HCT116 (cell line): Measurements from ENCODE around the gene MAPRE2. TPM values are rescaled to one million over a fixed set of nuclear protein-coding genes. Genes with fewer than 3 reads are reported as not detected.
A peak's percentile ranks its signal among the peaks of the same experiment; 100 is the strongest.

Experiments
- ATAC-seq: fragments of 200-7000 bp; cut with Tn5 transposase; 2 replicates; pipeline ENCODE4 v1.9.1; 2020; ENCODE audit warnings: mild to moderate bottlenecking, moderate library complexity
- BruUV-seq: library from RNA; stranded (reverse); fragments of 400-500 nt; replicated peaks from 2 replicates; lab custom pipeline; 2021; lab: Mats Ljungman, UMichigan
- CTCF ChIA-PET: fragments of 300-600 bp; sonication (Branson Sonifier 250); formaldehyde crosslinking; loops from one replicate; lab custom pipeline; 2021; ENCODE audit warnings: antibody characterized with exemption; lab: Charles Lee
- POLR2A ChIA-PET: fragments of 300-600, 350-600 bp; sonication (Branson Sonifier 250); formaldehyde crosslinking; loops from one replicate; lab custom pipeline; 2021; ENCODE audit warnings: antibody characterized with exemption; lab: Charles Lee
- RAD21 ChIA-PET, 2 experiments: fragments of 300-600 bp; sonication (Branson Sonifier 250); formaldehyde crosslinking; loops; one replicate each; lab custom pipeline; 2023; ENCODE audit warnings: low total read pairs in 2 of 2; ENCODE audit not compliant: uncharacterized antibody in 2 of 2, unreplicated experiment in 2 of 2, low non-redundant PET in 1 of 2; lab: Charles Lee
- DNase-seq: peaks from one replicate; pipeline ENCODE4 v3.0.0-alpha.2; 2010; ENCODE audit warnings: low read depth, low spot score
- H2AFZ ChIP-seq: fragments of 200-600 bp; shearing (Covaris generic), sonication (generic); 2 replicates; pipeline ENCODE4 v1.6.1; 2017; ENCODE audit warnings: low read depth, mixed run types, mixed read lengths, antibody characterized with exemption, low read length; ENCODE audit not compliant: poor library complexity, severe bottlenecking
- H3K27ac ChIP-seq: 2 replicates; pipeline ENCODE4 v1.5.1; 2012; ENCODE audit warnings: low read depth, low read length
- H3K27me3 ChIP-seq: fragments of 200-600 bp; sonication (generic); 2 replicates; pipeline ENCODE4 v1.6.1; 2016; ENCODE audit warnings: mixed run types, low read length, mixed read lengths; ENCODE audit not compliant: insufficient read depth
- H3K36me3 ChIP-seq, 2 experiments: fragments of 200-500 bp in 1 of 2; fragments of 200-600 bp in 1 of 2; sonication (Bioruptor generic) in 1 of 2; sonication (generic) in 1 of 2; 2 replicates each; pipeline versions ENCODE4 v1.5.1 to v1.6.1; 2014 to 2016; ENCODE audit warnings: low read length in 2 of 2, inconsistent platforms in 1 of 2, mixed read lengths in 1 of 2, mixed run types in 1 of 2; ENCODE audit not compliant: insufficient read depth in 2 of 2, control insufficient read depth in 1 of 2
- H3K4me1 ChIP-seq, 2 experiments: fragments of 200-600 bp in 1 of 2; sonication (generic) in 1 of 2; 2 replicates each; pipeline versions ENCODE4 v1.5.1 to v1.6.1; 2012 to 2017; ENCODE audit warnings: low read length in 2 of 2, inconsistent platforms in 1 of 2, mild to moderate bottlenecking in 1 of 2, mixed read lengths in 1 of 2, mixed run types in 1 of 2, moderate library complexity in 1 of 2; ENCODE audit not compliant: insufficient read depth in 2 of 2, control insufficient read depth in 1 of 2
- H3K4me2 ChIP-seq: fragments of 200-600 bp; sonication (generic); 2 replicates; pipeline ENCODE4 v1.6.1; 2017; ENCODE audit warnings: mixed run types, low read length, mixed read lengths
- H3K4me3 ChIP-seq, 2 experiments: fragments of 200-600 bp in 1 of 2; sonication (generic) in 1 of 2; replicated peaks in 1 of 2; 2 replicates each; pipeline ENCODE4 v1.5.1; 2011 to 2016; ENCODE audit warnings: low read length in 2 of 2, control low read depth in 1 of 2, low read depth in 1 of 2, mild to moderate bottlenecking in 1 of 2, mixed read lengths in 1 of 2, mixed run types in 1 of 2
- H3K79me2 ChIP-seq: fragments of 200-600 bp; sonication (generic); 2 replicates; pipeline ENCODE4 v1.6.1; 2017; ENCODE audit warnings: mild to moderate bottlenecking, mixed run types, low read length, moderate library complexity, mixed read lengths; ENCODE audit not compliant: insufficient read depth
- H3K9ac ChIP-seq: fragments of 200-600 bp; sonication (generic); 2 replicates; pipeline ENCODE4 v1.6.1; 2016; ENCODE audit warnings: low read length, mixed read lengths
- H3K9me2 ChIP-seq: fragments of 200-600 bp; sonication (generic), shearing (Covaris generic); 2 replicates; pipeline ENCODE4 v1.6.1; 2017; ENCODE audit warnings: mixed run types, mild to moderate bottlenecking, moderate library complexity; ENCODE audit not compliant: insufficient read depth
- H3K9me3 ChIP-seq, 2 experiments: fragments of 200-500 bp in 1 of 2; fragments of 200-600 bp in 1 of 2; sonication (Bioruptor generic) in 1 of 2; sonication (generic) in 1 of 2; 2 replicates each; pipeline ENCODE4 v1.6.1; 2014 to 2017; ENCODE audit warnings: low read length in 2 of 2, mixed read lengths in 2 of 2, inconsistent platforms in 1 of 2, low read depth in 1 of 2, mild to moderate bottlenecking in 1 of 2, mixed run types in 1 of 2, moderate library complexity in 1 of 2; ENCODE audit not compliant: control insufficient read depth in 1 of 2, insufficient read depth in 1 of 2
- H4K20me1 ChIP-seq: fragments of 200-600 bp; sonication (generic), shearing (Covaris generic); 2 replicates; pipeline ENCODE4 v1.6.1; 2017; ENCODE audit warnings: mixed run types, mild to moderate bottlenecking, moderate library complexity; ENCODE audit not compliant: insufficient read depth
- CBX3 ChIP-seq: IDR thresholded peaks from 2 replicates; pipeline ENCODE4 v1.6.1; 2012; ENCODE audit warnings: low read depth
- CEBPB ChIP-seq: IDR thresholded peaks from 2 replicates; pipeline ENCODE4 v1.6.1; 2012; ENCODE audit warnings: low read depth
- EZH2 ChIP-seq: fragments of 200-600 bp; sonication (generic); IDR thresholded peaks from 2 replicates; pipeline ENCODE4 v1.6.1; 2017; ENCODE audit warnings: antibody characterized with exemption, mixed run types
- JUND ChIP-seq: IDR thresholded peaks from 2 replicates; pipeline ENCODE4 v1.6.1; 2012
- RAD21 ChIP-seq: IDR thresholded peaks from 2 replicates; pipeline ENCODE4 v1.6.1; 2012; ENCODE audit warnings: low read depth, mild to moderate bottlenecking
- TCF7L2 ChIP-seq: IDR thresholded peaks from 2 replicates; pipeline ENCODE4 v1.7.0; 2011; ENCODE audit warnings: borderline replicate concordance, inconsistent platforms; ENCODE audit not compliant: insufficient read depth, insufficient read length; ENCODE audit errors: extremely low read depth
- intact Hi-C: fragments of 100-400 bp; cut with micrococcal nuclease; formaldehyde crosslinking; loops from 2 replicates; pipeline ENCODE4 v1.10.0; 2022
- total RNA-seq: library from RNA; stranded (reverse); gene quantifications from one replicate; pipeline ENCODE4 v1.2.1, GENCODE V29; 2021; ENCODE audit not compliant: unreplicated experiment
- TF ChIP-seq, protein P1 (sequence below), 3 experiments: fragments of 200-600 bp in 1 of 3; sonication (generic) in 1 of 3; IDR thresholded peaks in 2 of 3; conservative IDR thresholded peaks in 1 of 3; 2 replicates each; pipeline ENCODE4 v1.5.1; 2012 to 2017; ENCODE audit warnings: low read depth in 2 of 3, low read length in 2 of 3, antibody characterized with exemption in 1 of 3, borderline replicate concordance in 1 of 3, control low read depth in 1 of 3, mild to moderate bottlenecking in 1 of 3, mixed read lengths in 1 of 3, mixed run types in 1 of 3, moderate library complexity in 1 of 3; ENCODE audit not compliant: insufficient read depth in 1 of 3
- TF ChIP-seq, protein P2 (sequence below): IDR thresholded peaks from 2 replicates; pipeline ENCODE4 v1.6.1; 2012
- TF ChIP-seq, protein P3 (sequence below): IDR thresholded peaks from 2 replicates; pipeline ENCODE4 v1.6.1; 2011; ENCODE audit warnings: mild to moderate bottlenecking, low read length, moderate library complexity; ENCODE audit not compliant: insufficient replicate concordance; ENCODE audit errors: extremely low read depth

The MAPRE2 gene
- total RNA-seq, 1 experiment from 2014 or later = 17.2 TPM

DNA sequence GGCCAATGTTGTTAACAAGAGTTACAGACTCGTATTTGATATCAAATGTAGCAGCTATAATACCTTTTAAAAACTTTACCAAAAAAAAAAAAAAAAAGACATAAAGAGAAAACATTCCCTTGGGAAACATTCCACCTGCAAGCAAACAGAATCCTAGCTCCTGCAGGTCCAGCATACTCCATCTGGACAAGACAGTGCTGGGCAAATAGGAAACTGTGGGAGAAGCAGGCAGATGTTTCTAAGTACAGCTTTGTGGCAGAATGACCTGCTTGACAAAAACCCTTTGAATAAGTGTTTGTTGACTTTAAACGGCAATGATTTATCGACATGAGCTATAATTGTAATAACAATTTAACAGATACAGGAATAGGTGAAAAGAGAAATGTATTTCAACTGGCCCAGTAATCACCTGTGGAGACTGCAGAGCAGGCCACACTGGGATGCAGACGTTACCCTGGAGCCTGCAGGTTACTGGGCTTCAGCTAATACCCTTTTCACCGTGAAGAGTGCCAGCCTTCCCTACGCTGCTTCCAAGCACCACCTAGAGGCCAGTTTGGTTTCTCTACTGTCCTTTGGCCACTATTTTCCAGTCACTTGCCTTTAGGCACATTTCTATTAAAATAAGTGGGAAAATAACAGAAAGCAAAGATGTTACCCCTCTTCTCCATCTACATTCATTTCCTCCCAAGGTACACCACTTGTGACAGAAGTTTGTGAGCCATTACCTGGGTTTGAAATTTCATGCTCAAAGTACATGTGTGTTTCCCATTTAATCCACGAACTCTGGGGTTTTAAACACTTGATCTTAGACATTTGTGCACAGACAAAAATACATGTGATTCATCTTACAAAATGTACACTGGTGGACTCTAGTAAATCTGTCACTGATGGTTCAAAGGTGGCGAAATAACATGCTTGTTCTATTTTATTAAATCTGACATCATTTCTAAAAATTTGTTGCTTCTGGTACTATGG lies 102.7 kb downstream of the MAPRE2 start:
- Histone ChIP-seq H3K27ac (no peak overlapping the region), H3K9me2 (no peaks in the 10 kb centered on the region), H3K4me1 (no peaks in the 10 kb centered on the region), H3K36me3 (no peaks in the 10 kb centered on the region), H3K9ac (no peak overlapping the region), H2AFZ (no peak overlapping the region), H3K9me3 (no peaks in the 10 kb centered on the region), H3K4me2 (no peak overlapping the region), H3K27me3 (no peaks in the 10 kb centered on the region)
- ChIA-PET POLR2A (interaction anchor here (1.0 kb wide), 1 partner anchor 165 kb away, joined by 3 read pairs; no protein-coding TSS in a partner anchor), CTCF (interaction anchor here (0.8 to 2.8 kb wide), 12 partner anchors 11 to 277 kb away, joined by 3 to 51 read pairs (median 4); no protein-coding TSS in a partner anchor)
- ATAC-seq (peak; percentile 96), DNase-seq (peak; percentile 32)
- TF ChIP-seq, protein P1, sequence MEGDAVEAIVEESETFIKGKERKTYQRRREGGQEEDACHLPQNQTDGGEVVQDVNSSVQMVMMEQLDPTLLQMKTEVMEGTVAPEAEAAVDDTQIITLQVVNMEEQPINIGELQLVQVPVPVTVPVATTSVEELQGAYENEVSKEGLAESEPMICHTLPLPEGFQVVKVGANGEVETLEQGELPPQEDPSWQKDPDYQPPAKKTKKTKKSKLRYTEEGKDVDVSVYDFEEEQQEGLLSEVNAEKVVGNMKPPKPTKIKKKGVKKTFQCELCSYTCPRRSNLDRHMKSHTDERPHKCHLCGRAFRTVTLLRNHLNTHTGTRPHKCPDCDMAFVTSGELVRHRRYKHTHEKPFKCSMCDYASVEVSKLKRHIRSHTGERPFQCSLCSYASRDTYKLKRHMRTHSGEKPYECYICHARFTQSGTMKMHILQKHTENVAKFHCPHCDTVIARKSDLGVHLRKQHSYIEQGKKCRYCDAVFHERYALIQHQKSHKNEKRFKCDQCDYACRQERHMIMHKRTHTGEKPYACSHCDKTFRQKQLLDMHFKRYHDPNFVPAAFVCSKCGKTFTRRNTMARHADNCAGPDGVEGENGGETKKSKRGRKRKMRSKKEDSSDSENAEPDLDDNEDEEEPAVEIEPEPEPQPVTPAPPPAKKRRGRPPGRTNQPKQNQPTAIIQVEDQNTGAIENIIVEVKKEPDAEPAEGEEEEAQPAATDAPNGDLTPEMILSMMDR (IDR thresholded peaks at IDR 0.05 in 2 of 3, conservative IDR thresholded peaks at IDR 0.05 in 1 of 3; ENCODE audit: borderline replicate concordance in 1 of 3, insufficient read depth in 1 of 3, low read depth in 2 of 3, low read length in 2 of 3) = peak; percentile 77 to 81 (median 78); a peak in 5 of 6 replicates
- TF ChIP-seq RAD21 = peak; percentile 82
- TF ChIP-seq JUND = no peak
- no peak for TF ChIP-seq EZH2
- TF ChIP-seq, protein P2, sequence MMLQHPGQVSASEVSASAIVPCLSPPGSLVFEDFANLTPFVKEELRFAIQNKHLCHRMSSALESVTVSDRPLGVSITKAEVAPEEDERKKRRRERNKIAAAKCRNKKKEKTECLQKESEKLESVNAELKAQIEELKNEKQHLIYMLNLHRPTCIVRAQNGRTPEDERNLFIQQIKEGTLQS = no peak
- TF ChIP-seq, protein P3, sequence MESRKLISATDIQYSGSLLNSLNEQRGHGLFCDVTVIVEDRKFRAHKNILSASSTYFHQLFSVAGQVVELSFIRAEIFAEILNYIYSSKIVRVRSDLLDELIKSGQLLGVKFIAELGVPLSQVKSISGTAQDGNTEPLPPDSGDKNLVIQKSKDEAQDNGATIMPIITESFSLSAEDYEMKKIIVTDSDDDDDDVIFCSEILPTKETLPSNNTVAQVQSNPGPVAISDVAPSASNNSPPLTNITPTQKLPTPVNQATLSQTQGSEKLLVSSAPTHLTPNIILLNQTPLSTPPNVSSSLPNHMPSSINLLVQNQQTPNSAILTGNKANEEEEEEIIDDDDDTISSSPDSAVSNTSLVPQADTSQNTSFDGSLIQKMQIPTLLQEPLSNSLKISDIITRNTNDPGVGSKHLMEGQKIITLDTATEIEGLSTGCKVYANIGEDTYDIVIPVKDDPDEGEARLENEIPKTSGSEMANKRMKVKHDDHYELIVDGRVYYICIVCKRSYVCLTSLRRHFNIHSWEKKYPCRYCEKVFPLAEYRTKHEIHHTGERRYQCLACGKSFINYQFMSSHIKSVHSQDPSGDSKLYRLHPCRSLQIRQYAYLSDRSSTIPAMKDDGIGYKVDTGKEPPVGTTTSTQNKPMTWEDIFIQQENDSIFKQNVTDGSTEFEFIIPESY = no peak
- TF ChIP-seq CBX3 = no peak
- no peak for TF ChIP-seq CEBPB
- no peak for TF ChIP-seq TCF7L2
- TF ChIP-seq, all 23 proteins: peak for 2
- no TSS peak for BruUV-seq
- Histone ChIP-seq H3K4me3 (no peak overlapping the region), H3K79me2 (no peaks in the 10 kb centered on the region), H4K20me1 (no peaks in the 10 kb centered on the region)
- intact Hi-C loops = loop anchor here (1.0 to 5.0 kb wide), 4 partner anchors 138 to 277 kb away; no protein-coding TSS in a partner anchor
- RAD21 ChIA-PET = interaction anchor here (0.7 to 1.2 kb wide), 4 partner anchors 118 to 276 kb away, joined by 3 to 11 read pairs (median 6); no protein-coding TSS in a partner anchor
